ENCODE results near the gene KCTD14. TPM values are rescaled to one million over a fixed set of nuclear protein-coding genes. Genes with fewer than 3 reads are reported as not detected.

KCTD14 gene
- total and polyA plus RNA-seq, 9 of the 15 experiments (the other 6 are each of a cell fraction or from before 2014, with no cell fraction given): 0.04 to 0.30 (median 0.11) TPM; not detected in 2

DNA sequence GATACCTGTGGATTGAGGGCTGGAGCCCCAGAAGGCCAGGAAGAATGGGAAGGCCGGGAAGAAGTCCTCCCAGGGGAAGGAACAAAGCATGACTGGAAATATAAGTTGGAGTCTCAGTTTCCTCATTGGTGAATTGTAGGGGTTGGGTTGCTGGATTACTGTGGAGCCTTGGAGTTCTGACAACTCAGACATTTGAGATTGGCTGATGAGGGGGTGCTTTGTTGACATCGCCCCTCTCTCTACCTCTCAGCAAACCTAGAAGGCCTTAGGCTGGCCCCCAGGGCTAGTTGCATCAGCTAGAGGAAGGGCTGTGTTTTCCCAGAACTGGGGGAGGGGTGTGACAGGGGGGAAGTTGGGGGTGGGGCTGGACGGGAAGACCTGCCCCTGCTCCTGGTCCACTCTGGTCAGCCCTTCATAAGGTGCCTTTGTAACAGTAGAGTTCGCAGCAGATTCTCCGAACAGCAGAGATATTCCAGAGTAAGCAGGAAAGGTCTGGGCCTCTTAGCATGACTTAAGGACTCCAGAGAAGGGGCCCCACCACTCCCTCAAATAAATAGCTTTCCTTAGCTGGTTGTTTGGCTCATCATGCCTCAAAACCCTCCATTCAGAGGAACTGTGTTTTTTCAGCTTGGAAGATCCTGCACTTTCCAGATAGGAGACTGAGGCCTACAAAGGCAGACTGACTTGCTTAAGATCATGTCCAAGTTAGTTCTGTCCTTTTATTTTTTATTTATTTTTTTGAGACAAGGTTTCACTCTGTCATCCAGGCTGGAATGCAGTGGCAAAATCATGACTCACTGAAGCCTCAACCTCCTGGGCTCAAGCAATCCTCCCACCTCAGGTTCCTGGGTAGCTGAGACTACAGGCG lies 28.1 kb upstream of the KCTD14 start (continued):
- TF ChIP-seq, protein P1, sequence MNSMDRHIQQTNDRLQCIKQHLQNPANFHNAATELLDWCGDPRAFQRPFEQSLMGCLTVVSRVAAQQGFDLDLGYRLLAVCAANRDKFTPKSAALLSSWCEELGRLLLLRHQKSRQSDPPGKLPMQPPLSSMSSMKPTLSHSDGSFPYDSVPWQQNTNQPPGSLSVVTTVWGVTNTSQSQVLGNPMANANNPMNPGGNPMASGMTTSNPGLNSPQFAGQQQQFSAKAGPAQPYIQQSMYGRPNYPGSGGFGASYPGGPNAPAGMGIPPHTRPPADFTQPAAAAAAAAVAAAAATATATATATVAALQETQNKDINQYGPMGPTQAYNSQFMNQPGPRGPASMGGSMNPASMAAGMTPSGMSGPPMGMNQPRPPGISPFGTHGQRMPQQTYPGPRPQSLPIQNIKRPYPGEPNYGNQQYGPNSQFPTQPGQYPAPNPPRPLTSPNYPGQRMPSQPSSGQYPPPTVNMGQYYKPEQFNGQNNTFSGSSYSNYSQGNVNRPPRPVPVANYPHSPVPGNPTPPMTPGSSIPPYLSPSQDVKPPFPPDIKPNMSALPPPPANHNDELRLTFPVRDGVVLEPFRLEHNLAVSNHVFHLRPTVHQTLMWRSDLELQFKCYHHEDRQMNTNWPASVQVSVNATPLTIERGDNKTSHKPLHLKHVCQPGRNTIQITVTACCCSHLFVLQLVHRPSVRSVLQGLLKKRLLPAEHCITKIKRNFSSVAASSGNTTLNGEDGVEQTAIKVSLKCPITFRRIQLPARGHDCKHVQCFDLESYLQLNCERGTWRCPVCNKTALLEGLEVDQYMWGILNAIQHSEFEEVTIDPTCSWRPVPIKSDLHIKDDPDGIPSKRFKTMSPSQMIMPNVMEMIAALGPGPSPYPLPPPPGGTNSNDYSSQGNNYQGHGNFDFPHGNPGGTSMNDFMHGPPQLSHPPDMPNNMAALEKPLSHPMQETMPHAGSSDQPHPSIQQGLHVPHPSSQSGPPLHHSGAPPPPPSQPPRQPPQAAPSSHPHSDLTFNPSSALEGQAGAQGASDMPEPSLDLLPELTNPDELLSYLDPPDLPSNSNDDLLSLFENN (IDR thresholded peaks at IDR 0.05; ENCODE audit: low read depth in 2 of 2, low read length in 2 of 2): no peak
- TF ChIP-seq, protein P2, sequence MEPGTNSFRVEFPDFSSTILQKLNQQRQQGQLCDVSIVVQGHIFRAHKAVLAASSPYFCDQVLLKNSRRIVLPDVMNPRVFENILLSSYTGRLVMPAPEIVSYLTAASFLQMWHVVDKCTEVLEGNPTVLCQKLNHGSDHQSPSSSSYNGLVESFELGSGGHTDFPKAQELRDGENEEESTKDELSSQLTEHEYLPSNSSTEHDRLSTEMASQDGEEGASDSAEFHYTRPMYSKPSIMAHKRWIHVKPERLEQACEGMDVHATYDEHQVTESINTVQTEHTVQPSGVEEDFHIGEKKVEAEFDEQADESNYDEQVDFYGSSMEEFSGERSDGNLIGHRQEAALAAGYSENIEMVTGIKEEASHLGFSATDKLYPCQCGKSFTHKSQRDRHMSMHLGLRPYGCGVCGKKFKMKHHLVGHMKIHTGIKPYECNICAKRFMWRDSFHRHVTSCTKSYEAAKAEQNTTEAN (CRISPR knock-in tag; IDR thresholded peaks at IDR 0.05): no peak
- TF ChIP-seq, protein P3, sequence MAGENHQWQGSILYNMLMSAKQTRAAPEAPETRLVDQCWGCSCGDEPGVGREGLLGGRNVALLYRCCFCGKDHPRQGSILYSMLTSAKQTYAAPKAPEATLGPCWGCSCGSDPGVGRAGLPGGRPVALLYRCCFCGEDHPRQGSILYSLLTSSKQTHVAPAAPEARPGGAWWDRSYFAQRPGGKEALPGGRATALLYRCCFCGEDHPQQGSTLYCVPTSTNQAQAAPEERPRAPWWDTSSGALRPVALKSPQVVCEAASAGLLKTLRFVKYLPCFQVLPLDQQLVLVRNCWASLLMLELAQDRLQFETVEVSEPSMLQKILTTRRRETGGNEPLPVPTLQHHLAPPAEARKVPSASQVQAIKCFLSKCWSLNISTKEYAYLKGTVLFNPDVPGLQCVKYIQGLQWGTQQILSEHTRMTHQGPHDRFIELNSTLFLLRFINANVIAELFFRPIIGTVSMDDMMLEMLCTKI (IDR thresholded peaks at IDR 0.05; ENCODE audit: partially characterized antibody): no peak
- TF ChIP-seq, protein P4, sequence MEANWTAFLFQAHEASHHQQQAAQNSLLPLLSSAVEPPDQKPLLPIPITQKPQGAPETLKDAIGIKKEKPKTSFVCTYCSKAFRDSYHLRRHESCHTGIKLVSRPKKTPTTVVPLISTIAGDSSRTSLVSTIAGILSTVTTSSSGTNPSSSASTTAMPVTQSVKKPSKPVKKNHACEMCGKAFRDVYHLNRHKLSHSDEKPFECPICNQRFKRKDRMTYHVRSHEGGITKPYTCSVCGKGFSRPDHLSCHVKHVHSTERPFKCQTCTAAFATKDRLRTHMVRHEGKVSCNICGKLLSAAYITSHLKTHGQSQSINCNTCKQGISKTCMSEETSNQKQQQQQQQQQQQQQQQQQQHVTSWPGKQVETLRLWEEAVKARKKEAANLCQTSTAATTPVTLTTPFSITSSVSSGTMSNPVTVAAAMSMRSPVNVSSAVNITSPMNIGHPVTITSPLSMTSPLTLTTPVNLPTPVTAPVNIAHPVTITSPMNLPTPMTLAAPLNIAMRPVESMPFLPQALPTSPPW (CRISPR knock-in tag; IDR thresholded peaks at IDR 0.05): peak; percentile 90
- 0 out of 2 replicates have a peak, but pooled peaks have one; percentile 48 for TF ChIP-seq RBFOX2 (IDR thresholded peaks at IDR 0.05; ENCODE audit: low read depth, low read length)
- TF ChIP-seq ZFP30 (CRISPR knock-in tag; IDR thresholded peaks at IDR 0.05; ENCODE audit: borderline replicate concordance): no peak
- no peak for TF ChIP-seq ARID2 (IDR thresholded peaks at IDR 0.05)
- TF ChIP-seq PTBP1 (IDR thresholded peaks at IDR 0.05; ENCODE audit: low read depth, low read length): no peak
- TF ChIP-seq ZNF232 (CRISPR knock-in tag; IDR thresholded peaks at IDR 0.05): no peak
- TF ChIP-seq MAFK (IDR thresholded peaks at IDR 0.05; ENCODE audit: low read length): no peak
- TF ChIP-seq ZNF584 (CRISPR knock-in tag; IDR thresholded peaks at IDR 0.05; ENCODE audit: low read depth): peak; percentile 80; the same call in 1 of the 2 replicates
- TF ChIP-seq, protein P5, sequence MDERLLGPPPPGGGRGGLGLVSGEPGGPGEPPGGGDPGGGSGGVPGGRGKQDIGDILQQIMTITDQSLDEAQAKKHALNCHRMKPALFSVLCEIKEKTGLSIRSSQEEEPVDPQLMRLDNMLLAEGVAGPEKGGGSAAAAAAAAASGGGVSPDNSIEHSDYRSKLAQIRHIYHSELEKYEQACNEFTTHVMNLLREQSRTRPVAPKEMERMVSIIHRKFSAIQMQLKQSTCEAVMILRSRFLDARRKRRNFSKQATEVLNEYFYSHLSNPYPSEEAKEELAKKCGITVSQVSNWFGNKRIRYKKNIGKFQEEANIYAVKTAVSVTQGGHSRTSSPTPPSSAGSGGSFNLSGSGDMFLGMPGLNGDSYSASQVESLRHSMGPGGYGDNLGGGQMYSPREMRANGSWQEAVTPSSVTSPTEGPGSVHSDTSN (CRISPR knock-in tag; IDR thresholded peaks at IDR 0.05; ENCODE audit: low read depth): no peak
- TF ChIP-seq, protein P5 (tag; conservative IDR thresholded peaks at IDR 0.05; ENCODE audit: low read depth): no peak
- TF ChIP-seq, protein P6, sequence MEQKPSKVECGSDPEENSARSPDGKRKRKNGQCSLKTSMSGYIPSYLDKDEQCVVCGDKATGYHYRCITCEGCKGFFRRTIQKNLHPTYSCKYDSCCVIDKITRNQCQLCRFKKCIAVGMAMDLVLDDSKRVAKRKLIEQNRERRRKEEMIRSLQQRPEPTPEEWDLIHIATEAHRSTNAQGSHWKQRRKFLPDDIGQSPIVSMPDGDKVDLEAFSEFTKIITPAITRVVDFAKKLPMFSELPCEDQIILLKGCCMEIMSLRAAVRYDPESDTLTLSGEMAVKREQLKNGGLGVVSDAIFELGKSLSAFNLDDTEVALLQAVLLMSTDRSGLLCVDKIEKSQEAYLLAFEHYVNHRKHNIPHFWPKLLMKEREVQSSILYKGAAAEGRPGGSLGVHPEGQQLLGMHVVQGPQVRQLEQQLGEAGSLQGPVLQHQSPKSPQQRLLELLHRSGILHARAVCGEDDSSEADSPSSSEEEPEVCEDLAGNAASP (IDR thresholded peaks at IDR 0.05): no peak
